ENCODE data around the gene GPNMB.

Gene GPNMB

GRCh38 chr7:23272275-23272674, 25.7 kb downstream of the GPNMB start:
- no peak overlapping the region for H3K14ac ChIP-seq (ENCODE audit: low read length)
- H3K79me1 ChIP-seq (ENCODE audit: low read length) = no peaks in the 10 kb centered on the region
- H3K79me2 ChIP-seq (ENCODE audit: control insufficient read depth, insufficient read depth, low read length, poor library complexity) = no peaks in the 10 kb centered on the region
- H2BK5ac ChIP-seq (ENCODE audit: low read depth, low read length, poor library complexity) = no peak overlapping the region
- H3K27ac ChIP-seq (ENCODE audit: low read depth, low read length) = no peak overlapping the region
- H2BK120ac ChIP-seq (ENCODE audit: insufficient read depth, low read length, poor library complexity) = no peak overlapping the region
- no peak overlapping the region for H3K4ac ChIP-seq (ENCODE audit: low read depth, low read length)
- no peaks in the 10 kb centered on the region for H3K36me3 ChIP-seq (ENCODE audit: control insufficient read depth in 1 of 2, insufficient read depth in 2 of 2, low read length in 2 of 2)
- no peak overlapping the region for H3K18ac ChIP-seq (ENCODE audit: low read length)
- H3K4me3 ChIP-seq (ENCODE audit: low read depth, low read length) = no peak overlapping the region
- no peak overlapping the region for H2BK12ac ChIP-seq (ENCODE audit: low read length)
- H3K4me1 ChIP-seq (ENCODE audit: control insufficient read depth in 1 of 2, insufficient read depth in 2 of 2, low read length in 2 of 2) = no peaks in the 10 kb centered on the region
- WGBS (ENCODE audit: extremely low coverage, insufficient coverage, insufficient read length) = no CpG with 5 or more reads among the region's 2 CpGs
- H4K8ac ChIP-seq (ENCODE audit: low read depth, low read length) = no peak overlapping the region
- no peak overlapping the region for H3K23ac ChIP-seq (ENCODE audit: low read length)
- no peak overlapping the region for H4K12ac ChIP-seq (ENCODE audit: low read depth, low read length)
- H3K27me3 ChIP-seq (ENCODE audit: insufficient read depth, low read length) = no peaks in the 10 kb centered on the region
- peaks cover 2% of the 10 kb centered on the region for H3K9me3 ChIP-seq (ENCODE audit: insufficient read depth, low read depth, low read length)
- no peak overlapping the region for H3K9ac ChIP-seq (ENCODE audit: low read length)
- no peak overlapping the region for H3K4me2 ChIP-seq (ENCODE audit: low read length)
- H2AK5ac ChIP-seq (ENCODE audit: low read length) = no peak overlapping the region
- H4K91ac ChIP-seq (ENCODE audit: low read depth, low read length) = no peak overlapping the region
- DNase-seq = no peak
- H2AFZ ChIP-seq (ENCODE audit: insufficient read depth, low read length, poor library complexity) = no peak overlapping the region

- H4K12ac ChIP-seq (ENCODE audit: low read depth, low read length) = no peak overlapping the region
- H3K18ac ChIP-seq (ENCODE audit: low read length) = no peak overlapping the region
- H2BK12ac ChIP-seq (ENCODE audit: low read length) = no peak overlapping the region
- peak; percentile 93 to 94 for DNase-seq
- no peak overlapping the region for H3K23ac ChIP-seq (ENCODE audit: low read length)
- no peak overlapping the region for H4K8ac ChIP-seq (ENCODE audit: low read depth, low read length)
- no peak overlapping the region for H3K9ac ChIP-seq (ENCODE audit: low read length)
- no peak overlapping the region for H2AK5ac ChIP-seq (ENCODE audit: low read length)
- no CpG with 5 or more reads among the region's 11 CpGs for WGBS (ENCODE audit: extremely low coverage, insufficient coverage, insufficient read length)
- H3K4ac ChIP-seq (ENCODE audit: low read depth, low read length) = no peak overlapping the region
- H2BK5ac ChIP-seq (ENCODE audit: low read depth, low read length, poor library complexity) = no peak overlapping the region
- H3K27me3 ChIP-seq (ENCODE audit: insufficient read depth, low read length) = no peaks in the 10 kb centered on the region
- H3K4me2 ChIP-seq (ENCODE audit: low read length) = no peak overlapping the region
- H2AFZ ChIP-seq (ENCODE audit: insufficient read depth, low read length, poor library complexity) = no peak overlapping the region
- no peak overlapping the region for H3K14ac ChIP-seq (ENCODE audit: low read length)
- no peak overlapping the region for H4K91ac ChIP-seq (ENCODE audit: low read depth, low read length)
- H3K9me3 ChIP-seq (ENCODE audit: insufficient read depth, low read depth, low read length) = peaks cover 2% of the 10 kb centered on the region
- no peak overlapping the region for H3K4me3 ChIP-seq (ENCODE audit: low read depth, low read length)
- no peak overlapping the region for H3K27ac ChIP-seq (ENCODE audit: low read depth, low read length)
- no peak overlapping the region for H2BK120ac ChIP-seq (ENCODE audit: insufficient read depth, low read length, poor library complexity)
- H3K4me1 ChIP-seq (ENCODE audit: control insufficient read depth in 1 of 2, insufficient read depth in 2 of 2, low read length in 2 of 2) = no peaks in the 10 kb centered on the region
- no peaks in the 10 kb centered on the region for H3K79me2 ChIP-seq (ENCODE audit: control insufficient read depth, insufficient read depth, low read length, poor library complexity)
- no peaks in the 10 kb centered on the region for H3K79me1 ChIP-seq (ENCODE audit: low read length)
- H3K36me3 ChIP-seq (ENCODE audit: control insufficient read depth in 1 of 2, insufficient read depth in 2 of 2, low read length in 2 of 2) = no peaks in the 10 kb centered on the region
These were observed 26.6 kb downstream of the GPNMB start for GRCh38 chr7:23273141-23273599.

GRCh38 chr7:23275912-23276311, 29.3 kb downstream of the GPNMB start:
- no peaks in the 10 kb centered on the region for H3K27me3 ChIP-seq (ENCODE audit: insufficient read depth, low read length)
- no peak overlapping the region for H2AK5ac ChIP-seq (ENCODE audit: low read length)
- no peak overlapping the region for H3K4ac ChIP-seq (ENCODE audit: low read depth, low read length)
- H2AFZ ChIP-seq (ENCODE audit: insufficient read depth, low read length, poor library complexity) = no peak overlapping the region
- no peak overlapping the region for H4K91ac ChIP-seq (ENCODE audit: low read depth, low read length)
- no peak overlapping the region for H3K4me2 ChIP-seq (ENCODE audit: low read length)
- no peaks in the 10 kb centered on the region for H3K79me1 ChIP-seq (ENCODE audit: low read length)
- H2BK12ac ChIP-seq (ENCODE audit: low read length) = no peak overlapping the region
- no CpG with 5 or more reads among the region's 5 CpGs for WGBS (ENCODE audit: extremely low coverage, insufficient coverage, insufficient read length)
- H3K9me3 ChIP-seq (ENCODE audit: insufficient read depth, low read depth, low read length) = no peaks in the 10 kb centered on the region
- no peak overlapping the region for H4K8ac ChIP-seq (ENCODE audit: low read depth, low read length)
- H3K4me3 ChIP-seq (ENCODE audit: low read depth, low read length) = no peak overlapping the region
- H3K23ac ChIP-seq (ENCODE audit: low read length) = no peak overlapping the region
- H3K36me3 ChIP-seq (ENCODE audit: control insufficient read depth in 1 of 2, insufficient read depth in 2 of 2, low read length in 2 of 2) = no peaks in the 10 kb centered on the region
- H3K18ac ChIP-seq (ENCODE audit: low read length) = no peak overlapping the region
- no peak overlapping the region for H2BK5ac ChIP-seq (ENCODE audit: low read depth, low read length, poor library complexity)
- H3K27ac ChIP-seq (ENCODE audit: low read depth, low read length) = no peak overlapping the region
- no peaks in the 10 kb centered on the region for H3K79me2 ChIP-seq (ENCODE audit: control insufficient read depth, insufficient read depth, low read length, poor library complexity)
- no peak overlapping the region for H3K9ac ChIP-seq (ENCODE audit: low read length)
- H3K4me1 ChIP-seq (ENCODE audit: control insufficient read depth in 1 of 2, insufficient read depth in 2 of 2, low read length in 2 of 2) = no peaks in the 10 kb centered on the region
- H3K14ac ChIP-seq (ENCODE audit: low read length) = no peak overlapping the region
- no peak overlapping the region for H2BK120ac ChIP-seq (ENCODE audit: insufficient read depth, low read length, poor library complexity)
- DNase-seq = no peak
- H4K12ac ChIP-seq (ENCODE audit: low read depth, low read length) = no peak overlapping the region

- Histone ChIP-seq H2BK12ac (ENCODE audit: low read length) (no peak overlapping the region), H4K91ac (ENCODE audit: low read depth, low read length) (no peak overlapping the region), H3K27me3 (ENCODE audit: insufficient read depth, low read length) (no peaks in the 10 kb centered on the region), H2AK5ac (ENCODE audit: low read length) (no peak overlapping the region), H4K8ac (ENCODE audit: low read depth, low read length) (no peak overlapping the region), H3K4me3 (ENCODE audit: low read depth, low read length) (no peak overlapping the region), H3K14ac (ENCODE audit: low read length) (no peak overlapping the region), H3K9me3 (ENCODE audit: insufficient read depth, low read depth, low read length) (no peaks in the 10 kb centered on the region), H3K18ac (ENCODE audit: low read length) (no peak overlapping the region), H3K4ac (ENCODE audit: low read depth, low read length) (no peak overlapping the region), H3K79me1 (ENCODE audit: low read length) (no peaks in the 10 kb centered on the region), H4K12ac (ENCODE audit: low read depth, low read length) (no peak overlapping the region), H3K36me3 (ENCODE audit: control insufficient read depth in 1 of 2, insufficient read depth in 2 of 2, low read length in 2 of 2) (no peaks in the 10 kb centered on the region), H3K27ac (ENCODE audit: low read depth, low read length) (no peak overlapping the region), H3K79me2 (ENCODE audit: control insufficient read depth, insufficient read depth, low read length, poor library complexity) (no peaks in the 10 kb centered on the region), H2BK120ac (ENCODE audit: insufficient read depth, low read length, poor library complexity) (no peak overlapping the region), H2AFZ (ENCODE audit: insufficient read depth, low read length, poor library complexity) (no peak overlapping the region), H3K4me2 (ENCODE audit: low read length) (no peak overlapping the region), H3K23ac (ENCODE audit: low read length) (no peak overlapping the region), H3K9ac (ENCODE audit: low read length) (no peak overlapping the region), H3K4me1 (ENCODE audit: control insufficient read depth in 1 of 2, insufficient read depth in 2 of 2, low read length in 2 of 2) (no peaks in the 10 kb centered on the region), H2BK5ac (ENCODE audit: low read depth, low read length, poor library complexity) (no peak overlapping the region)
- no peak for DNase-seq
- no CpG with 5 or more reads among the region's 5 CpGs for WGBS (ENCODE audit: extremely low coverage, insufficient coverage, insufficient read length)
These were observed 29.8 kb downstream of the GPNMB start for GRCh38 chr7:23276376-23276775.
